Ureter (tissue), 1 donor: ENCODE data around the gene ALDH1A3. TPM values are rescaled to one million over a fixed set of nuclear protein-coding genes. Genes with fewer than 3 reads are reported as not detected.
"Not testable (repeated sequence)": the region's sequence is repeated elsewhere in the genome, so short reads cannot be mapped to it uniquely, and the experiment has no call there.

Source experiments
- DNase-seq: peaks from one replicate; pipeline ENCODE4 v3.0.0-alpha.2; 2020; ENCODE audit warnings: low spot score
- total RNA-seq: library from RNA; stranded (reverse); gene quantifications from one replicate; pipeline ENCODE4 v1.2.4, GENCODE V29; 2023
- donor health status: DM: yes; HTN: yes; CAD: no.

ALDH1A3 gene
- total RNA-seq: 24.2 TPM

DNA sequence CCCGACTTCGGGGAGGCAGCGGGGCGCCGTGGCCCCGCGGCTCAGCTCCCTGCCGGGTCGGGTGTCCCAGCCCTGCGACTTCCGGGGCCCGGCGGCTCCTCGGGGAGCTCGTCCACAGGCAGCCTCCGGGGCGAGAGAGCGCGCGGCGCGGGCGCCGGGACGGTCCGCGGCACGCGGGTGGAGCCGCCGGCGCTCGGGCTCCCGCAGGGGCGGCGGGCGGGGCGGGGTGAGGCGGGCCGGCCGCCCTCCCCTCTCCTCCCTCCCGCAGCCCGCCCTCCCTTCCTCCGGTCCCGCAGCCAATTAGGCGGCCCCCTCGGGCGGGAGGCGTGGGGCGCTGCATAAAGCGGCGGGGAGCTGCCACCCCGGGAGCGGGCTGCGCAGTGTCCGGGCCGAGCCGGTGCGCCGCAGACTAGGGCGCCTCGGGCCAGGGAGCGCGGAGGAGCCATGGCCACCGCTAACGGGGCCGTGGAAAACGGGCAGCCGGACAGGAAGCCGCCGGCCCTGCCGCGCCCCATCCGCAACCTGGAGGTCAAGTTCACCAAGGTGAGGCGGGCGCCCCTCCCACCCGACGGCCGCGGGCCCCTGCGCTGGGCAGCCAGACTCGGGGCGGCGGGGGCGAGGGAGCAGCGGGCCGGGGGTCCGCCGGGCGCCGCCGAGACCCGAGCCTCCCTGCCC lies at the start of gene ALDH1A3:
TSS of gene ALDH1A3 (plus strand) at position 368 of the 675 bp plus-strand sequence. CDS start at position 445, 77 bp downstream.
- DNase-seq: no peak

GRCh38 chr15:100831467-100831866 lies 48.2 kb upstream of the ALDH1A3 start:
- DNase-seq: no peak

GRCh38 chr15:100832149-100832942 lies 47.3 kb upstream of the ALDH1A3 start:
- DNase-seq: no peak

DNA sequence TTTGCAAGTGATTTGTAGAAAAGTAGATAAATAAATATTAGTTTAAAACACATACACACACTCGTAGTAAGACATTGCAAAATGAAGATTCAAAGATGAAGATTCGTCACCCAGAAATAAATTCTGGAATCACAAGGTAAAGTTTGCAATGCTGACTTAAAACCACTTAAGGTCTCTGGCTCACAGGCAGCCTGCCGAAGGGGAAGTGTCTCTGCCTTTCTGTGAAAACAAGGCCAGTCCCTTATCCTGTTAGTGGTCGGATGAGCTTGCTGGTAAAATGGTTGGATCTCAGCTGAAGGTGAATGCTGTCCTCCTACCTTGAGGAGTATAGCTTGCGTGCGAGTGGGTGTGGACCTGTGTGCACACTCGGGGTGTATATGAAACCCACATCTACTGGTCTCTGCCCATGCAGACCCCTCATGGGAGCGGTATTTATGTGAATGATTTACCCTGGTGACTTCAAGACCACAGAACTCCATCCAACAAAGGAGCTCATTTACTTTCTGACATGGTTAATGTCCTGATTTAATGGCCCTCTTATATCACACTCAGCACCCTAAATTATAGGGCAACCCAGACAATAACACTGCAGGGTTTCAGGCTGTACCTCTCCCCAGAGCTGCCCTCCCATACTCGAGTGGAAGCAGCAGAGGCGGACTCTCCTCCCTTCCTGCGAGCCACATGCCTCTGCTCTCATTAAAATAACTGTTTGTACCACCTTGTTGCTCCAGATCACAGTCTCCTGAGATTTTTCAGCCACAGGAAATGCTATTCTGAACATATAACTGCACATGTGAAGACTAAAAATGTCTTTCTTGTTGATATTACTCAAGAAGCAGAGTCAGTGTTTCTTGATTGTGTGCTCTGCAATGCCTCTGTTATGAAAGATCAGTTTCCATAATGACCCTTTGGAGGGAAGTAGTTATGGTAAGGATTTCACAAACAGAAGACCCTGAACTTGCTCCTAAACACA lies 45.9 kb upstream of the ALDH1A3 start:
- DNase-seq: no peak

DNA sequence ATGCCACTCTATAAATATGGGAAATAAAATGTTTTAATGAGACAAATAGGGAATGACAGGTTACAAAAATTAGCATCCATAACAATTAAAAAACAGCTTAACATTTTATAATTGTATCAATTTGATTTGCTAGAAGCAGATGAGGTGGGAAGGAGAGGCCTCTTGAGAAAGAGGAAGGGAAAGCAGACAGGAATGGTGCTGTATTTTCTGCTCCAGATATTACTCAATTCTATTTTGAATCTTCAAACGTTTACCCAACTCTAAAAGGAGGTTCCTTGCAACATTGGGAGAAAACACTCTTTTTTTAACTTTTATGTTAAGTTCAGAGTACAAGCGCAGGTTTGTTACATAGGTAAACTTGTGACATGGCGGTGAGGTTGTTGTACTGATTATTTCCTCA lies 44.9 kb upstream of the ALDH1A3 start:
- no peak for DNase-seq

DNA sequence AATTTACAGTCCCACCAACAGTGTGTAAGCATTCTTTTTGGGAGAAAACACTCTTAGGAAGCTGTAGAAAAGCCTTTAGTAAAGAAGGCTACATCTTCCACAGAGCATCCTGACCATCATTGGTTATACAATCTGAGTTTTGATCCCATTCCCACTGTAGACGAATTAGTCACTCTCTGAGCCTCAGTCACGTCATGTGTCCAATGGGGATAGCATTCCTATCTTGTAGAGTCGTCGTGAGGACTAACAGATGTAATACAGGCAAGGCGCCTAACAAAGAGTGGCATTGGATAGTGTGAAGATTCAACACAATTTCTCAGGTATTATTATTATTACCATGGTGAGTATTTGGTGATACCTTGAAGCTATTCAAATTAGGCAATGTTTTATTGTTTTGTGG lies 44.0 kb upstream of the ALDH1A3 start:
- no peak for DNase-seq

DNA sequence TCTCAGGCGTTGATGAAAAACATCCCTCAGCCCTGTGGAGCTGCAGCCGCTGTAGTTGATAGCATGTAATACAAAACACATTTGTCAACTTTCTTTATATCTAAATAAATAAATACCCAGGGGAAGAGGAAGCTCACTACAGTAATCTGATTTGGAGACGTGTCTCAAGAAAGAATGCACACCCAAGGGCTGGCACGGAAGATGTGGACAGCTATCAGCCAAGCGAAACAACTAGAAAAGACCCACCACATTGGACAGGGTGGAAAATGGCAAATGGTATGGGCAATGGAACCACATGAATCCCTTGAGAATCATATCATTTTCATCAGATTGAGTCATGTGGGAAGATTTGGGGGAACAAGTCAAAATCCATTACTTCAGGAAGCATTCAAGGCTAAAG lies 43.1 kb upstream of the ALDH1A3 start:
- DNase-seq: no peak

DNA sequence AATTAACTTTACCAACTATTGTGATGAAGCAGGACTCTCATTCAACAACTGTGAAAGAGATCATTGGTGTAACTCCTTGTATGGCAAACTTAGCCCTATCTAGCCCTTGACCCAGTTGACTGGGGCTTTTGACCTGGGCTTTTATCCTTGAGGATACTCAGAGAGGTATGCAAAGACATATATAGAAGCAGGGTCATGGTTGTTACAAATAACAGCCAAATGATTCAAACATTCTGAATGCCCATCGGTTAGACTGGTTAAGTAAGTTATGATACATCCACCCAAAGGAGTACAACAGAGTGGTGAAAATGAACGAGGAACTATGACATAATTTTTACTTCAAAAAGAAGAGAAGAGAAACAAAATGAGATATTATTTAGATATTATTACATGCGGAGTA lies 38.2 kb upstream of the ALDH1A3 start:
- no peak for DNase-seq

- DNase-seq: no peak
These were observed 36.6 kb upstream of the ALDH1A3 start for GRCh38 chr15:100842756-100843730.

GRCh38 chr15:100844167-100844566 lies 35.5 kb upstream of the ALDH1A3 start:
- DNase-seq: no peak

DNA sequence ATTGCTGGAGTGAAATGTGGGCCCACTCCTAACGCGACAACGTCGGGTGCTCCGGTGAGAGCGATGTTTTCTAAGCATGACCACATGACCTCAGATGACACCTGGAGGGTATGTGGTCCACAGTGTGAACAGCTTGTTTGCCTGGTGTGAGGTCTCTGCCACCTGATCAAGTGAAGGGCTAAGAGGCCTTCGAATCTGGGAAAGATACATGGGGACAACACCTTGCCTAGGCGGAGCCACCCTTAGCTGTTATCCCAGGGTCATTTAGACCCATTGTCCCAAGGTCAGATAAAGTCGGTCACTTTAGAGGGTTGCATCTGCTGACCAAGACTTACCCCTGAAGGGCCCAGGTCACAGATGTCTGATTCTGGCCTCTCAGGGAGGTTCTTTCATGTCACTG lies 34.9 kb upstream of the ALDH1A3 start:
- no peak for DNase-seq

GRCh38 chr15:100847194-100847593 lies 32.4 kb upstream of the ALDH1A3 start:
- DNase-seq: no peak

DNA sequence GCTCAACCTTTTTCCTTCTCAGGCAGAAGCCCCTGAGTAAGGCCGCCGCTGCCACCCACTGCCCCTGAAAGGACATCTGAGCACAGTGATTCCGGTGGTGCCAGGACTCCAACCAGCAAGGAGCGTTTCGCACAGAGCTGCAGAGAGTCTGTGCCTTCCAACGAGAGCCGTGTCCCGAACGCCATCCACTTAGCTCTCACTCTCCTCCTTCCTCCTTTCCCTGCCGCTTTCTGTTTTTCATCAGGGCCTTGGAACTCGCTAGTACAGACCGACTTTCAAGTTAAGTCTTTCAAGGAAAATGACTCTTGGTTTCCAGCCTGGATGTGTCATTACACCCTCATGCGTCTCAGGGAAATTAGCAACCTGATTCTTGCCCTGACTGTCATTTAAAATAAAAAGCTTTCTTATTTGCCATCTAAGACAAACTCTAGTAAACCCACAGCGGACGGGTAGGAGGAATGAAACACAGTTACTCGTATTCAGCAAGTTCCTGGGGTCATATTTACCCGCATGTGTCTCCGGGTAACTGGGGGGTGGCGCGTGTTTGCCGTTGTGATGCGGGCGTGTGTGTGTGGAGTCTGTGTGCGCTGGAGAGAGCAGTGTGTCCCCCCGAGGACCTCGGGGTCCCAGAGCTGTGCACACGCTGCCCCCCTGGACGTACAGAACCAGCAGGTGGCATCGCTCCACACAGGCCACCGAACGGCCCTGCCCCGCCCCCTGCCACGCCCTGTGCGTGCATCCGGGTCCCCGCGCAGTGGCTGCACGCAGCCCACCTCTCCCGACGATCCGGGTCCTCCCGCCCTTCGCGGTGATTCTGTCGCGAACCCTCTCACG lies 30.4 kb upstream of the ALDH1A3 start:
- DNase-seq: peak; percentile 67

DNA sequence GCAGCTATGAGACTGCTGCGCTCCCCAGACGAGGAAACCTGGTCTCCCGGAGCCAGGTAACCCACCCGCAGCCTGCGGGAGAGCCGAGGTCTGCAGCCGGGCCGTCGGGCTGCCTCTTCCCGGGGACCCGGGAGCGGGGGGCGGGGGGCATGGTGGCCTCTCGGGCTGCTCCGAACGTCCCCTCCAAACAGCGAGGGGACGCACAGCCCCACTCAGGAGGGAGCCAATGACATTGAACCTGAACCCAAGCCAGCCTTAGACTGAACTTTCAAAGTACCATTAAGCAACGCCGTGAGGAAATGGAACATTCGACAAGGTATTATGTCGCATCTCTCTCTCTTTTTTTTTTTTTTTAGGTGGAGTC lies 29.8 kb upstream of the ALDH1A3 start:
- no peak for DNase-seq

- not testable (repeated sequence) for DNase-seq
These were observed 28.1 kb upstream of the ALDH1A3 start for GRCh38 chr15:100851428-100852015.

DNA sequence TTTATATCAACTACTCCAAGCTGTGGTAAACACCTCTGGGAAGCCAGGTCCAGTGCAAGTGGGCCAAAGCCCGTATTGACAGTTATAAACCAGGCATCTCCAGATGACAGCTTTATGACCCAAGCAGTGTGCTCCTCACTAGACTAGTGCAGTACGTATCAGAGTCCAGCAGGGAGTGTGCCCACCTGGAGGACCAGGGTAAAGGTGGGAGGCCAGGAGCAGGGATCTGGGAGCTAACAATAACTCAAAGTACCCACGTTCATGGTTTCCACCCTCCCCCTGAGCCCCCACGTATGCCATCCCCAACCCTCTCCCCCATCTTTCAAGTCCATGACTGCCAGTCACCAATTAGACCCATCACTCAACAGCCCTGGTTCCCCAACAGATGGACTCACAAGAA lies 27.0 kb upstream of the ALDH1A3 start:
- DNase-seq: no peak

GRCh38 chr15:100853676-100854440 lies 25.8 kb upstream of the ALDH1A3 start:
- no peak for DNase-seq

- DNase-seq: no peak
These were observed 22.8 kb upstream of the ALDH1A3 start for GRCh38 chr15:100856867-100857266.

DNA sequence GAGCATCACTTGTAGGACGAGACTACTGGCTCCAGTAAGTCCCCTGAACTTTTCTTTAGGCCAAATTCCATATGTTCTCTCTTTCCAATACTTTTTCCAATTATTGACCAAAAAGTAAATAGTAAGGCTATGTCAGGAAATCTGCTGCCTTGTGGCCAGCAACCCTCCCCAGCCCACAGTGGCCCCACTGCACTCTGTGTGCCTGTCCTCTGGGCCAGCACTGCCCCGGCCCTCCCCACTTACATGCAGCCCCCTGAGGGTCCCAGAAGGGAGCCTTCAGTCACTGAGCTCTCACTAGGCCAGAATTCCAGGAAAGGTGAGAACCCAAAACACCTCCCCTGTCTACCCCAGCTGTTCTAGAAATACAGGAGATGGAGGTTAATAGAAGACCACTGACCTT lies 21.3 kb upstream of the ALDH1A3 start:
- no peak for DNase-seq
